Measurements from ENCODE around the gene OLFM4.
"Not testable (repeated sequence)": the region's sequence is repeated elsewhere in the genome, so short reads cannot be mapped to it uniquely, and the experiment has no call there.

The OLFM4 gene, protein sequence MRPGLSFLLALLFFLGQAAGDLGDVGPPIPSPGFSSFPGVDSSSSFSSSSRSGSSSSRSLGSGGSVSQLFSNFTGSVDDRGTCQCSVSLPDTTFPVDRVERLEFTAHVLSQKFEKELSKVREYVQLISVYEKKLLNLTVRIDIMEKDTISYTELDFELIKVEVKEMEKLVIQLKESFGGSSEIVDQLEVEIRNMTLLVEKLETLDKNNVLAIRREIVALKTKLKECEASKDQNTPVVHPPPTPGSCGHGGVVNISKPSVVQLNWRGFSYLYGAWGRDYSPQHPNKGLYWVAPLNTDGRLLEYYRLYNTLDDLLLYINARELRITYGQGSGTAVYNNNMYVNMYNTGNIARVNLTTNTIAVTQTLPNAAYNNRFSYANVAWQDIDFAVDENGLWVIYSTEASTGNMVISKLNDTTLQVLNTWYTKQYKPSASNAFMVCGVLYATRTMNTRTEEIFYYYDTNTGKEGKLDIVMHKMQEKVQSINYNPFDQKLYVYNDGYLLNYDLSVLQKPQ

DNA sequence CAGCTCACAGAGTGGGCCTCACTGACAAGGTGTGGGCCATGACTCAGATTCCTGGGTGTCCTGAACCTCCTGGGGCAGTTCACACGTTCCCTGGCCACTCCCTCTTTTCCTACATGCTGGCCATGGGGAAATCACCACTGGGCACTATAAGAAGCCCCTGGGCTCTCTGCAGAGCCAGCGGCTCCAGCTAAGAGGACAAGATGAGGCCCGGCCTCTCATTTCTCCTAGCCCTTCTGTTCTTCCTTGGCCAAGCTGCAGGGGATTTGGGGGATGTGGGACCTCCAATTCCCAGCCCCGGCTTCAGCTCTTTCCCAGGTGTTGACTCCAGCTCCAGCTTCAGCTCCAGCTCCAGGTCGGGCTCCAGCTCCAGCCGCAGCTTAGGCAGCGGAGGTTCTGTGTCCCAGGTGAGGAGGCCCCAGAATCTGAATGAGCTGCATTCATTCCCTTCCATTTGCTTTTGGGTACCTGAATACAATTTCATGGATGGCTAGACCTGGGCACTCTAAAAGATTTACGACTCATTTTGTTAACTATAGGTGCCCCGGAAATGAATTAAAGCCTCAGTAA is at the start of gene OLFM4:
Gene OLFM4, plus strand, starts transcription at position 177 of the 567 bp plus-strand sequence. Its CDS starts 24 bp downstream, at position 201.
- DNase-seq, result no peak

GRCh38 chr13:52978989-52979388 is 49.6 kb upstream of the OLFM4 start:
- no peak for DNase-seq

- no peak for DNase-seq
These were observed 47.9 kb upstream of the OLFM4 start for GRCh38 chr13:52980695-52981094.

DNA sequence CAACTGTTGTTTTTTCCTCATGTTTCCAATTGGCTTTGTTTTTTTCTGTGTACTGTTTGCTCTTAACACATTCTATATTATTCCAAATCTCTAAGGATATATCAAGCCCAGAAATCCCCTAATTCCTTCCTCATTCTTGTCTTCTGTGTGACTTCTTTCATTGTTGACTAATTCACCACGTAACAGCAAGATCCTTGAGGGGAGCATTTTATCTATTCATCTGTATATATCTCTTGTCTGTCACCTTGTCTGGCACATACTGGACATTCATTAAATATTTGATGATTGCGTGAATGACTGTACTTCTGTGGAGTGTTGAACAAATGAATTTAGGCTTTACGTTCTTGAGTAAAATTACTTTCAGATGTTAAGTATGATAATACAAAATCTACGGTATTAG is 44.8 kb upstream of the OLFM4 start:
- no peak for DNase-seq

DNA sequence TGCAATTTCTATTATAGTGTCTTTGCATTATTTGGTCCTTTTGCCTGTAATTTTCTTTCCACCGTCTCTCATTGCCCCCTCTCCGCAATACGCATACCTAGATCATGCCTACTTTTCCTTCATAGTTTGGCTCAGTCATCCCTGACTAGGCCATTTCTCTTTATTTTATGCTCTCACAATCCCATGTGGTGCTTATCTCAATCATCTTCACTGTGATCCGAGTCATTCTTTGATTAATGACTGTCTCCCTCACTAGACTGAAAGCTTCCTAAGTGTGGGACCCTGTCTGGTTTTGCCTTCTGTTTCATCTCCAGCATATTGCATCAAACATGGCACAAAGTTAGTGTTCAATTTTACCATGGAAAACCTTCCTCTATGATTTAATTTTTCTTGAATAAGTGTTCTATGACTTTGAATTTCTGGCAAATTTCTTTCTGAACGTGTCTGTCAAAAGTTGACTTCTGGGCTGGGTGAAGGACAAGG is 43.7 kb upstream of the OLFM4 start:
- DNase-seq, result no peak

GRCh38 chr13:52991344-52992020 is 37.1 kb upstream of the OLFM4 start:
- DNase-seq, result no peak

- no peak for DNase-seq
These were observed 36.5 kb upstream of the OLFM4 start for GRCh38 chr13:52992110-52992509.

DNA sequence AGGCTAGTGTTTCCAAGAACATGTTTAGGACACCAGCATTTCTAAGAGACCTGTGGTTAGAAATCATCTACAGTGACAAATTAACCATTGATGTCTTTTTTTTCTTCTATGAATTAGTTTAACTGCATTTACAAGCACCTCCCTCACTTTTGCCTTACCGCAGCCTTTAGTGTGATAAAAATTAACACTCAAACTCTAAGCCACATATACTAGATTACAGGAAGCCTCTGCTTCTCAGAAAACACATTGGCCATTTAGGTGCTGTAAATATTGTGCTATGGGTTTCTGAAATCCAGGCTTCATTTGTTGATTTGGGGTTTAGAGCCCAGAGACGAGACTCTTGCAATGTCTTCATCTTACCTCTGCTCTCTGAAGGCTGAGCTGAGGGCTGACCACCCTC is 34.6 kb upstream of the OLFM4 start:
- DNase-seq, result no peak

GRCh38 chr13:52994865-52995264 is 33.7 kb upstream of the OLFM4 start:
- no peak for DNase-seq

- DNase-seq, result no peak
These were observed 32.7 kb upstream of the OLFM4 start for GRCh38 chr13:52995946-52996345.

GRCh38 chr13:52997951-52998876 is 30.4 kb upstream of the OLFM4 start:
- DNase-seq, result no peak

GRCh38 chr13:52999093-52999696 is 29.4 kb upstream of the OLFM4 start:
- no peak for DNase-seq

- DNase-seq, result no peak
These were observed 27.0 kb upstream of the OLFM4 start for GRCh38 chr13:53001444-53002225.

- no peak for DNase-seq
These were observed 24.0 kb upstream of the OLFM4 start for GRCh38 chr13:53004573-53004972.

DNA sequence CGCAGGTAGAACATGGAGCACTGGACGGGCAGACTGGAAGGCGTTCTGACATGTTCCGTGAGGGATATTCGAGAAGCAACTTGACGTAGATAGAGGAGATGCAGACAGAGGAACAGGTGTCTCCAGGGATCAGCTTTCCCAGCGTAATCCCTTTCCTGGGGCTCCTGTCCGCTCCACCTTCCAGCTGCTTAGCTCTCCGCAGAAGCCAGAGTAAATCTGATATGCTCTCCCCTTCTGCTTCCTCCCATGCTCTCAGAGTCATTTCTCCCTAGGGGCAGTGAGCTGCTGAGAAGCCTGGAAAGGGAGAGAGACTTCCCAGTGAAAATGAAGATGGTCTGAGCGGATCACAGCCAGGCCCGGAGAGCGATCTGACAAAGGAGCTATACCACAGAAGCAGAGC is 23.0 kb upstream of the OLFM4 start:
- no peak for DNase-seq

DNA sequence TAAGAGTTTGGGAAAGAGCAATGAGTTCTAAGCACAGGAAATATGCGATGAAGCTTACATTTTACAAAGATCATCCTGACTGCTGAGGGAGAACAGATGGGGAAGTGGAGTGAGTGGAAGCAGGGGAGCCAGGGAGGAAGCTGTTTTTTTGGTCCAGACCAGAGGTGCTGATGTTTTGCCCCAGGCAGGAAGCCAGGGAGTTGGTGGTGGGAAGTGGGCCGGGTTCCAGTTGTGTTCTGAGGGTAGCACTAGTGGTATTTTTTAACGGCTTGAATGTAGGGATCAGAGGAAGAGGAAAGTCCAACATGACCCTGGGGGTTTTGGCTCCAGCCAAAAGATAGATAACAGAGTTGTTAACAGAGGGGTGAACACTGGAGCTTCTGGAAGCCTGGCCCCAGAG is 20.7 kb upstream of the OLFM4 start:
- DNase-seq, result no peak

DNA sequence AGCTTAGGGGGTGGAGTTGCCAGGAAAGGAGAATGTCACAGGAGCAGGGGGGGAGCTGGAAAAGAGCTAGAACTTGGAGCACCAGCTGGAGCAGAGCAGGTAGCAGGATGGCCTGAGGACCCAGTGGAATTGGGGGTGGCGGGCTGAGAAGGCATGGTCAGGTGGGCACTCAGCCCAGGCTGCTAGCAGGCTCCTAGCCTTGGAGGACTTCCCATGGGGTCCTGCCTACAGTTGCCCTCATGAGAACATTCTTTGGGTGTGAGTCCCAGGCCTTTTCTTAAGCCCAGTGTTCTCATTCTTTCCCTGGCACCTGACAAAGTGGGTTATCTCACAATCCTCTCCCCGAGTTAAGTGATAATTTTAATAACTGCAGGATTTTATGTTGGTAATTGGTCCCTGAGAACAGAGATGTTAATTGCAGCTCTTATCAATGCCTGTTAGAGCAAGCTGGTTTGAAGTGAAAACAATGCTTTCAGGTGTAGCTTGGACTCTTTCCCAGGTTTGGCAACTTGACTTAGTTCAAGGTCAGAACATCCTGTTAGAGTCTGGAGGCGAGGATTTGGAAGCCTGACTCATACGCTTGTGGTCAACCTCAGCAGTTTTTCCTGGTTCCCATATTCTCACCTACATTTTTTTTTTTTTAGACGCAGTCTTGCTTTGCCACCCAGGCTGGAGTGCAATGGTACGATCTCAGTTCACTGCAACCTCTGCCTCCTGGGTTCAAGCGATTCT is 18.1 kb upstream of the OLFM4 start:
- DNase-seq, result no peak

GRCh38 chr13:53012707-53013106 is 15.9 kb upstream of the OLFM4 start:
- no peak for DNase-seq

DNA sequence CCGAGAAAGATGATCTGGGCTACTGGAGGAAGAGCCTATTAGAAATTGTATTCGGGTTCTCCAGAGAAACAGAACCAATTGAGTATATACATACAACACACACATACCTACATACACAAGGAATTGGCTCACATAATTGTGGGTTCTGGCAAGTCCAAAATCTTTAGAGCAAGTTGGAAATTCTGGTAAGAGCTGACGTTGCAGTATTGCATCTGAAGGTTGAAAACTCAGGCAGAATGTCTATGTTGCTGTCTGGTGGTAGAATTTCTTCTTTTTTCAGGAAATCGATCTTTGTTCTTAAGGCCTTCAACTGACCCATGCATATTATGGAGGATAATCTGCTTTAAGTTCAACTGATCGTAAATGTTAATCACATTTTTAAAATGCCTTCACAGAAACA is 15.5 kb upstream of the OLFM4 start:
- DNase-seq, result no peak

DNA sequence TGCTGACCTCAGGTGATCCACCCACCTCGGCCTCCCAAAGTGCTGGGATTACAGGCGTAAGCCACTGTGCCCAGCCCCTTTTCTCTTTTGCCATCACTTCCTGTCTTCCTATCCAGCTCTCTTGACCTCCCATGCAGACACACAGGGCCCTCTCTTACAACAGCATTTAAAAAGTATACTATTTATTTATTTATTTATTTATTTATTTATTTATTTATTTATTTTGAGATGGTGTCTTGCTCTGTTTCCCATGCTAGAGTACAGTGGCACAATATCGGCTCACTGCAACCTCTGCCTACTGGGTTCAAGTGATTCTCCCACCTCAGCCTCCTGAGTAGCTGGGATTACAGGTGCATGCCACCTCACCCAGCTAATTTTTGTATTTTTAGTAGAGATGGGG is 14.6 kb upstream of the OLFM4 start:
- DNase-seq, result not testable (repeated sequence)

Data from hematopoietic multipotent progenitor cell treated with erythropoietin and hydrocortisone succinate and interleukin-3 and kit ligand, for 8 days (in vitro differentiated cells).